HG02852 (cell line): ENCODE results near the gene POU5F1.
"Not testable (repeated sequence)": the region's sequence is repeated elsewhere in the genome, so short reads cannot be mapped to it uniquely, and the experiment has no call there.

Source experiments
- ATAC-seq: cut with Tn5 transposase; IDR thresholded peaks from one replicate; pipeline ENCODE4 v1.9.1; 2021; ENCODE audit warnings: mild to moderate bottlenecking, moderate library complexity; ENCODE audit not compliant: unreplicated experiment

The POU5F1 gene

GRCh38 chr6:31192431-31193105 lies 22.1 kb upstream of the POU5F1 start:
- ATAC-seq, result not testable (repeated sequence)

GRCh38 chr6:31190488-31190887 lies 20.0 kb upstream of the POU5F1 start:
- peak; percentile 68 for ATAC-seq

- ATAC-seq, result not testable (repeated sequence)
These were observed 18.7 kb upstream of the POU5F1 start for GRCh38 chr6:31189223-31189622.

- ATAC-seq, result no peak
These were observed 17.3 kb upstream of the POU5F1 start for GRCh38 chr6:31187780-31188194.

- ATAC-seq, result no peak
These were observed 15.7 kb upstream of the POU5F1 start for GRCh38 chr6:31186052-31186734.

GRCh38 chr6:31185695-31186051 lies 15.2 kb upstream of the POU5F1 start:
- not testable (repeated sequence) for ATAC-seq

- ATAC-seq, result not testable (repeated sequence)
These were observed 13.4 kb upstream of the POU5F1 start for GRCh38 chr6:31183859-31184258.

- ATAC-seq, result not testable (repeated sequence)
These were observed 12.8 kb upstream of the POU5F1 start for GRCh38 chr6:31183287-31183686.

- ATAC-seq, result no peak
These were observed 10.0 kb upstream of the POU5F1 start for GRCh38 chr6:31180500-31180899.

GRCh38 chr6:31179896-31180295 lies 9.4 kb upstream of the POU5F1 start:
- ATAC-seq, result no peak

GRCh38 chr6:31179042-31179386 lies 8.5 kb upstream of the POU5F1 start:
- ATAC-seq, result no peak

- ATAC-seq, result no peak
These were observed 7.9 kb upstream of the POU5F1 start for GRCh38 chr6:31178143-31179041.

- ATAC-seq, result no peak
These were observed 5.5 kb upstream of the POU5F1 start for GRCh38 chr6:31175971-31176370.

GRCh38 chr6:31174378-31174777 lies 3.9 kb upstream of the POU5F1 start:
- ATAC-seq, result no peak

- ATAC-seq, result no peak
These were observed 2.9 kb upstream of the POU5F1 start for GRCh38 chr6:31173406-31173805.

GRCh38 chr6:31172973-31173384 lies 2.5 kb upstream of the POU5F1 start:
- no peak for ATAC-seq

- ATAC-seq, result no peak
These were observed 1.7 kb upstream of the POU5F1 start for GRCh38 chr6:31171931-31172905.

GRCh38 chr6:31170987-31171671 lies 647 bp upstream of the POU5F1 start:
- ATAC-seq, result no peak

- not testable (repeated sequence) for ATAC-seq
These were observed 453 bp downstream of the POU5F1 start for GRCh38 chr6:31169858-31170599.
